Activated CD4-positive, alpha-beta T cell treated with anti-CD3 and anti-CD28 coated beads, Interleukin-2, amount 50 U/mL, for 4 hours (primary cell): ENCODE measurements around the gene ZNF341.

Source experiments
- DNase-seq, 2 experiments: peaks; one replicate each; pipeline ENCODE4 v3.0.0-alpha.2; 2020

The ZNF341 gene

DNA sequence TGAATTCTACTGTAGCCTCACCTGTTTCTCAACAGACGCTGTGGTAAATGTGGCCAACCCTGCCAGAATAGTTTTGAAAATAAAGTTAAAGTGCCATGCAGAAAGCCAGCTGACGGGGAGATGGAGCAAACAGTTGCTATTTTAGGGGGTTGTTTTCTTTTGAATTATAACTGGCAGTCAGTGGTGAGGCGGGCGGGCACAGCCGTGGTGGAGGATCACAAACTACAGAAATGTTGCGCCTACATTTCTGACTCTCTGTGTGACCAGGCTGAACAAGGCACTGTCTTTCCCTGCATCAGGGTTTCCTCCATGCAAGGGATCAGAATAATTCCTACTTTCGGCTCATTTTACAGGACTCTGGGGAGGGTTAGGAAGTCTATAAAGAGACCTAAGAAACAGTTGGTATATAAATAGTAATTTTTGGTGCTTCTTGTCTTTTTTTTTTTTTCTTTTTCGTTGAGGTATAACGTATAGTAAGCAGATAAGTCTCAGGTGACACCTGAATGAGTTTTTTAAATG lies 96.6 kb downstream of the ZNF341 start:
- no peak for DNase-seq

DNA sequence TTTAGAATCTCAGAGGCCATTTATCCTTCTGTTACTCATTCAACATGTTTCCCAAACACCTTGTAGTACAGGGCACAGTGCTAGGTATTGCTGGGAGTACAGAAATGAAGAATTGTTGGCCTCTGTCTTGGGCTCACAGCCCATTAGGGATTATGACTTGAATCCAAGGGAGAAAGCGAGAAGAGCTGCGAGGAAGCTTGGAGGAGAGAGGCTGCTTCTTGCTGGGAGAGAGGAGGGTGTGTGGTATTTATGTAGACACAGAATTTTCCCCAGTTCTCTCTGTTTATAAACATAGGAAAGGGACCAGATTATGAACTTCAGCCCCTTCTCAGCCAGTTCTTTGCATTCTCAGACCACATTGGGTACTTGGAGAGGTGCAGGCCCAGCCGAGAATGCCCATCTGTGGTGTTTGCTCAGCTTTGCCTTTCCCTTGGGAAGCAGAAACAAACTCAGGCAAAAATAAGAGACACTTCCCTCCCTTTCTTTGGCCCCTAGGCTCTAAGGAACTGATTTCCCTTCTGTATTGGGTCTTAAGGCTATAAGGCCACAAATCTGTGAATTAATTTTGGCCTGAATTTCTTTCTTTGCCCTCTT lies 97.3 kb downstream of the ZNF341 start:
- DNase-seq, result no peak

DNA sequence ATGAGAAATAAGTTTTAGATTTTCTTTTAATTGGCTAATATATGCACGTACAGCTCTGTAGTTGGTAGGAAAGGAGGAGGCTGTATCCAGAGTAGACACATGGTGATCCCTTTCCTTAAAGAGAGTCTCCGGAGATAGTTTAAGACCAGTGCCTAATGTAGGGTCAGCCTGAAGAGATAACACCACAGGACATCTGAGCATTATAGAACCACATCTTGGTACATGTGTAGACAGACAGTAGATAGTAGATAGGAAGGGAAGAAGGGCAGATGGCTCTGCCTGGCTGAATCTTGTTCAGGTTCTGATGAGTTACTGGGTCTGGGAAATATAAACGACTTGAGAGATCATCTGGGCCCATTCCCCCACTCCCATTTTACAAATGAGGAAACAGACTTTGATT lies 97.8 kb downstream of the ZNF341 start:
- DNase-seq, result no peak

DNA sequence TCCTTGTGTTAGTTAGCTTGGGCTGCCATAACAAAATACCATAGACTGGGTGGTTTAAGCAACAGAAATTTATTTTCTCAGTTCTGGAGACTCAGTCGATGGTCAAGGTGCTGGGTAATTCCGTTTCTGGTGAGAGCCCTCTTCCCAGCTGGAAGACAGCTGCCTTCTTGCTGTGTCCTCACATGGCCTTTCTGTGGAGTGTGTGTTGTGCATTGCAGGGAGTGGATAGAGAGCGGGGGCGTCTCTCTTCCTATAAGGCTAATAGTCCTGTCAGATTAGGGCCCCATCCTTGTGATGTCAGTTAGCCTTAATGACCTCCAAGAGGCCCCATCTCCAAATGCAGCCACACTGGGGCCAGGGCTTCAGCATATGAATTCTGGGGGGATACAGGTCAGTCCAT lies 98.6 kb downstream of the ZNF341 start:
- DNase-seq, result no peak

DNA sequence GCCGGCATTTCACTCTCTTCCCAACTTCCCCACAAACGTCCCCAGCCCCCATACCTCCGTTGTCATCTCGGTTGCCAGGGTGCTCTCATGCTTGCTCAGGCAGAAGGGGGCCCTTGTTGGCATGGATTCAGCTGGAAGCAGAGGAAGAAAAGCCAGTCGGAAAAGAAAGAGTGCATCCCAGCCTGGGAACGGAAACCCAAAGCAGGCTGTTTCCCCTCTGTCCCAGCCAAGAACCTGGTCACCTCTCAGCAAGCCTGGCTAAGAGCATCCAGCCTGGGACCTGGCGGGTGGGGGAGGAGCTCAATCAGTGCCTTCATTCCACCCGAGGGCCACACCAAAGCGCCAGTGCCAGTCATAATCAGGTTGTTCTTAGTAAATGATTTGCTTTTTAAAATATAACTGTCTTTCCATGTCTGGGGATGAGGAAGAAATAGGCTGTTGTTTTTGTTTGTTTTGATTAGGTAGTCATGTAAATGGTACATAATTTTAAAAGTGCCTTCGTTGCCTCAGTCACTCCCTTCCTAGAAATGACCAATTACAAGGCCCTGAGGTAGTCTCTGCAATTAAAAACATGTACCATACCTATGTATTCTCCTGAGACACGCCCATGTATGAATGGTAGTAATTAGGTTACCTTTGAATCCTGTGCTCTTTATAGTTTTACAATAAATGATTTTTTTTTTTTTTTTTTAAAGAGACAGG lies 100.5 kb downstream of the ZNF341 start:
- DNase-seq, result no peak

DNA sequence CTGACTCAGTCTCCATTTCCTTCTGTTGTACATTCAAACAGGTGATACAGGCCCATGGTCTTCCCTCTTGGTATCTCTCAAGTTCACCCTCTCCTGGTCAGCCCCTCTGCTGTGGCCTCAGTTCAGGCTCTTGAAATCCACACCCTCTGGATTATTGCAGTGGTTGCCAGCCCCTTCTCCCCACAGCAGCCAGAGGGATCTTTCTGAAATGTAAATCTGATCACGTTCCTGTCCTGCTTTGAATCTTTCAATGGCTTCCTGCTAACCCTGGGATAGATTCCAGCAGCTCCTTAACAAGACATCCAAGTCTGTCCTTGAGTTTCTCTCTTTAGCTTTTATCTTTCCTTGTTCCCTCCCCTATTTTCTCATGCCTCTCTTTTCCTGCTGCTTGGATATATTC lies 101.5 kb downstream of the ZNF341 start:
- DNase-seq, result no peak

DNA sequence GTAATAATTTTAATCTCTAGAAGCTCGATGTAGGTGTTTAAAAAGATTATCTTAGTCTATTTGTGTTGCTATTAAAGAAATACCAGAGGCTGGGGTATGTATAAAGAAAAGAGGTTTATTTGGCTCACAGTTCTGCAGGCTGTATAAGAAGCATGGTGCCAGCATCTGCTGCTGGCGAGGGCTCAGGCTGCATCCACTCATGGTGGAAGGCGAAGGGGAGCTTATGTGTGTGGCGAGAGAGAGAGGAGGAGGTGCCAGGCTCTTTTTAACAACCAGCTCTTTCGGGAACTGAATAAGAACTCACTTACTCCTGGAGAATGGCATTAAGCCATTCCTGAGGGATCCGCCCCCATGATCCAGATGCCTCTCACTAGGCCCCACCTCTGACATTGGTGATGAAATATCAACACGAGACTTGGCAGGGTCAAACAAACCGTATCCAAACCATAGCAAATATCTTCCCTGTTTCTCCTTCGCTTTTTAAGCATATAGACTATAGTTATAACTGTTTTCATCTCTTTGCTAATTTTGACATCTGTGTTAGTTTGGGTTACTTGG lies 103.9 kb downstream of the ZNF341 start:
- no peak for DNase-seq

DNA sequence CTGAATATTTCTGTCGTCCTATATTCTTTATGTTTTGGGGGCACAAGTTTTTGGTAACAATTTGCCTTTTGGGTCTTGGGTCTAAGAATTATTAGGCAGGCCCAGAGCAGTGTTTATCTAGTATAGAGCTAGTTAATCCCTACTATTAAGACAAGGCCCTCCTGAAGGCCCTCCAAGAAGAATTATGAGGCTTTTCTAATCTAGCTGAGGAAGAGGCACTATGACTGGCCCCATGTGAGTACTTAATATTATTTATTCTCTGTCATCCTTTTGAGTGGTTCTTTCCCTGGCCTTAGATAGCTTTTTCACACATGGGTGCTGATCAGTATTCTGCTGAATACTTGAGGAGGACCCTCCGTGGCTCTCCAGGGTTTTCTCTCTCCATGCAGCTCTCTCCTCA lies 104.5 kb downstream of the ZNF341 start:
- DNase-seq, result no peak

DNA sequence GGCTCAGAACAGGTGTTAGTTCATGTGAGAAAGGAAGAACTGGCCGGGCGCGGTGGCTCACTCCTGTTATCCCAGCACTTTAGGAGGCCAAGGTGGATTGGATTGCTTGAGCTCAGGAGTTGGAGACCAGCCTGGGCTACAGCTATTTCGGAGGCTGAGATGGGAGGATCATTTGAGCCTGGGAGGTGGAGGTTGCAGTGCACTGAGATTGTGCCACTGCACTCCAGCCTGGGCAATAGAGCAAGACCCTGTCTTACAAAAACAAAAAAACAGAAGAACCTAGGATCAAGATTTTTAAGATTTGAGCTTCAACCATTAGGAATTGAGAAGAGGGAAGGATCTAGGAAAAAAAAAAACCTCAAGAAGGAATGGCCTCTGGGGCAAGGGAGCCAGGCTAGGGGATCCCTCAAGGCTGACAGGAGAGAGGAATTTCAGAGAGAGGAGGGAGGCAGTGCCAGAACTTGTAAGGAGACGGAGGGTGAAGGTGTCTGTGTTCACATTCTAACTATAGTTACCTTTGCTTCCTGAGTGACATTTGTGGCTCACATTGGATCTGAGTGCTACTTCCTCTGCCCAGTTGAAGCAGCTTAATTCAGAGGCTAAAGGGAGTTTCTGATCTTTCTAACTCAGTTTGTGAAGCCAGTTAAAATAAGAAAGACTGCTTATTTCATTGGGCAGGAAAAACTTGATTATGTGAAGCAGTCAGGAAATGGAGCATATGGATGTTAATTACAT lies 105.5 kb downstream of the ZNF341 start:
- no peak for DNase-seq

DNA sequence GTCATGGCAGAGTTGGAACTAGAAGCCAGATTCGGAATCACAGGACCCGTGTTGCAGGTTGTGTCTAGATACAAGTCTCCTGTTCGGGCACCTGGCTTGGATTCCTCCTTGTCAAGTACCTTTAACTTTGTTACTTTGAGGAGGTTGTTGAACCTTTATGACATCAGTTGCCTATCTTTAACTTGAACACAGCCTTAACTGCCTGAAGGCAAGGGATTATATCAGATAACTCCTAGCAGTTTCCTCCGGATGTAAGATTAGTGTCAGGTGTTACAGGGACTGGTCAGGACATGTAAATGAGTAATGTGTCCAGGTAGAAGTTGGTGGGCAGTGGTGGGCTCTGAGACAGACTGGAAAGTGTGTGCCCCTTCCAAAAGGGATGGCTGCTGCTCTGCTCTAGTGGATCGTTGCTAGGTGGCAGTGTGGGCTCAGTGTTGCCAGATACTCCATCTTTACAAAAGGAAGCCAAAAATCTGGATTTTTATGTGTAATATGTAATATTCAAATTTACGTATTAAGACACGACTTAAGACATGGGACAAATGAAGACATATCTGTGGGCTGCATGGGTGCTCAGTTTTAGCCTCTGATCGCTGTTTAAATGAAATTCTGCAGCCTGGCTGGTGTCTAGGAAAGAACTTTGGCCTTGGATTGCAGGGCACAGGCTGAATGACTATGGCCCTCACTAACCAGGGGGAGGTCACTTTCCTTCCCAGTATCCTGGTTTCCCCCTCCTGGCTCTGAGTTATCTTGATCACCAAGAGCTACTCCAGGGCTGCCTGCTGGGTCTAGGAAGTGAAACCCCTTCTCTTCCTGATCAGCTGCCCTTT lies 106.5 kb downstream of the ZNF341 start:
- DNase-seq, result no peak

DNA sequence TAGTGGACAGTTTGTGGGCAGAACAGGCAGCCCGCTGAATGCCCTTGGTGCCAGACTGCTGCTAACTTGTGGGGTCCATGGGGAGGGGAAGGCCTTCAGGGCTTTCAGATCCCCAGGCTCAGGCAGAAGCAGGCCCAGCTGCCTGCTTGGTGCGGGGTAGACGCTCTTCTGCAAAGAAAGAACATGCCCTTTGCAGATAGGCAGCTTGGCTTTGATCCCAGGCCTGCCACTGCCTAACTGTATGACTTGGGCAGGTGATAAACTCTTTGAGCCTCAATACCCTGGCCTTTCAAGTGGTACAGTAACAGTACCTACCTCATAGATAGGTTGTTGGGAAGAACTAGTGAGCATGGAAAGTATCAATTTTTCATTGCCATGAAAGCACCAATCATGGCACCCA lies 107.8 kb downstream of the ZNF341 start:
- no peak for DNase-seq

DNA sequence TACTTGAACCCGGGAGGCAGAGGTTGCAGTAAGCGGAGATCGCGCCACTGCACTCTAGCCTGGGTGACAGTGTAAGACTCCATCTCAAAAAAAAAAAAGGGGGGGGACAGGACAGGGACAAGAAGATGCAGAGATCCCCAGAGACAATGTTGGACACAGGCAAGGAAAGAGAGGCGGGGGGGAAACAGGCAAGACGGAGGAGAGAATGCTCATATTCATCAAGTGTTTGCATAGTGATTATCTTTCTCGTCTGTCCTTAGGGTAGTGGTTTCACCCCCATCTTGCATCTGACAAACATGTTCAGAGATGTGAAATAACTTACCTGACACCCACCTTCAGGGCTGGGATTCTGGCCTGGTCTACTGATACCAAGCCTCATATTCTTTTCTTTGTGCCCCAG lies 108.4 kb downstream of the ZNF341 start:
- no peak for DNase-seq

DNA sequence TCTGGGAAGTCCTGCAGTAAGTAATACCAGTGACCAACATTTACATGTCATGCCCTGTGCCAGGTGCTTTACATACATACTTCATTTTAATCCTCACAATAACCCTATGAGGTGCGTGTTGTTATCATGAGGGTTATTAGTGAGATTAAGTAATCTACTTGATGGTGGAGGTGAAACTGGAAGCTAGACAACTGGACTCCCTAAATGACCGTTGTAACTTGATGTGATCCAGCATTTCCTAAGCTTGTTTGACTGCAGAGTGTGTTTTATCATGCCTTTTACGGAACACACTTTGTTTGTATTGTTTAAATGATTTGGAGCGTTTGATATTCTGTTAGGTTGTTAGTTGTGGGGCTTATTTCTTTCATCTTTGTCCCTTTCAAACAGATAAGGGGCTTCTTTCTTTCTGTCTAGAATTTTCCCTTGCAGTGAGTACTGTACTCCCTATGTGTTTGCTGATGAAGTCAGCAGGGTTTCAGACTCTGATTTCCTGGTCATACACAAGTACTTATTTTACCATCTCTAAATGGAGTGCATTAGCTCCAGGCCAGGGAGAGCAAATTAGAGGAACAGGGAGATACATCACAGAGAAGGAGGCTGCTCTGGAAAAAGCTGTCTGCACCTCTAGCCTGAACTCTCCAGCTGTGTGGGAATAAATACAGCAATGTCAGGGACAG lies 109.1 kb downstream of the ZNF341 start:
- no peak for DNase-seq

DNA sequence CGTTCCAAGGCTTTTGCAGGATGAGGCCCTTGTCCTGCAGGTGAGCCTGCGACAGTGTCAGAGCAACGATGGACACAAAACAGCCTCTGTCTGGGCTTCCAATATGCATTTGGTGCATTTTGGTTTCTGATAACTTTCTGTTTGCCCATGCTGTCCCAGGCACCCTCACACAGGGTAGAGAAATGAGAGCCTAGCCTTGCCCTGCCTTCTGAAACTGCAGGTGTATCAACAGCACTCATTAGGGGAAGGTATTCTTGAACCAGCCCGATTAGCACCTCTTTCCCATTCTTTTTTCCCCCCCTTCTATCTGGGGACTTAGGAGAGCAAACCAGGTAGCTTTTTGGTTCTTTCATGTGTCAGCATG lies 109.6 kb downstream of the ZNF341 start:
- no peak for DNase-seq
